NCI-H1436 (cell line): ENCODE measurements around the gene TSPAN9.
"Not testable (repeated sequence)": the region's sequence is repeated elsewhere in the genome, so short reads cannot be mapped to it uniquely, and the experiment has no call there.

Experiments used
- DNase-seq: peaks from one replicate; lab custom pipeline; 2025; lab: John Stamatoyannopoulos, UW

TSPAN9 gene

DNA sequence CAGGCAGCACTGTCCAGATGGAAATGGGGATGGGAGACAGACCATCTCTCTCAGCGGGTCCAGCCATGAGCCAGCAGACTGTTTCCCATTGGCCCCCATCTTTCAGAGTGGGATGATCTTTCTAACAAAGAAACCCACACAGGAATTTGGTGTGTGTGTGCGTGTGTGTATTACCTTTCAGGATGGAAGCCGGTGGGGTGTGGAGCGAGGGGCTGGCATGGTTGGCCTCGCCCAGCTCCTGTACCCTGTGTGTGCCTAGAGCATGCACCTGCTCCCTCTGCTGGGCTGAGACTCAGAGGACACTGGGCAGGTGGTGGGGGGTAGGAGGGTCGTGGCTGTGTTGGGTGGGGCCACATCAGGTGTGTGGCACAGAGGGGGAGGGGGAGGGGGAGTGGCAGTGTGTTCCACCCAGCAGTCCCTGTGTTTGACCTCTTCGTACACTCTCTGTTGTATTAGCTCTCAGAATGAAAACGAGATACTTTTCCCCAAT, 33.0 kb upstream of the TSPAN9 start:
- no peak for DNase-seq

DNA sequence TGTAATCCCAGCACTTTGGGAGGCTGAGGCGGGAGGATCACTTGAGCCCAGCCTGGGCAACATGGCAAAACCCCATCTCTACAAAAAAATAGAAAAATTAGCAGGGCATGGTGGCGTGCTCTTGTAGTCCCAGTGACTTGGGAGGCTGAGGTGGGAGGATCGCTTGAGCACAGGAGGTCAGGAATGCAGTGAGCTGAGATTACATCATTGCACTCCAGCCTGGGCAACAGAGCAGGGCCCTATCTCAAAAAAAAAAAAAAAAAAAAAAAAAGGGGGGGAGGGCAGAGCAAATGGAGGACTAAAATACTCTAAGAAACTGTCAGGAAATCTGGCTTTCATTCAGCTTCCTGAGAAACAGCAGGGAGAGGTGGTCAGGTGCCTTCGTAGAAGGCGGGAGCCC, 31.7 kb upstream of the TSPAN9 start:
- no peak for DNase-seq

DNA sequence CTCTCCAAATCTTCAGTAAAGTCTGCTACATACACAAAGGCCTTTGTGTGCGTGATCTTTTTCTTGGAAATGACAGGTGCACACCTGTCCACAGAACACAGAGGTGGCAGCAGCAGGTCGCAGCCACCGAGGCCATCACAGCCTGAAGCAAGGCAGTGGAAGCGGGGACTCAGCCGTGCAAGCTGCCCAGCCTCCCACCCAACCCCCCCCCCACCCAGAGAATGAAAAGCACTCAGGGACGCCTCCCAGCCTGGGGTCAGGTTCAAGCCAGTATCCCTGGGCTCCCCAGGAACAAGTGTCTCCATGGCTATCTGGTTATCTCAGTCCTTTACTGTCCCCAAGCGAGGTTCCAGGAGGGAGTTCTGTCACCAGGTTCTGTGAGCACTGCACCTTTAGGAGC, 31.2 kb upstream of the TSPAN9 start:
- no peak for DNase-seq

DNA sequence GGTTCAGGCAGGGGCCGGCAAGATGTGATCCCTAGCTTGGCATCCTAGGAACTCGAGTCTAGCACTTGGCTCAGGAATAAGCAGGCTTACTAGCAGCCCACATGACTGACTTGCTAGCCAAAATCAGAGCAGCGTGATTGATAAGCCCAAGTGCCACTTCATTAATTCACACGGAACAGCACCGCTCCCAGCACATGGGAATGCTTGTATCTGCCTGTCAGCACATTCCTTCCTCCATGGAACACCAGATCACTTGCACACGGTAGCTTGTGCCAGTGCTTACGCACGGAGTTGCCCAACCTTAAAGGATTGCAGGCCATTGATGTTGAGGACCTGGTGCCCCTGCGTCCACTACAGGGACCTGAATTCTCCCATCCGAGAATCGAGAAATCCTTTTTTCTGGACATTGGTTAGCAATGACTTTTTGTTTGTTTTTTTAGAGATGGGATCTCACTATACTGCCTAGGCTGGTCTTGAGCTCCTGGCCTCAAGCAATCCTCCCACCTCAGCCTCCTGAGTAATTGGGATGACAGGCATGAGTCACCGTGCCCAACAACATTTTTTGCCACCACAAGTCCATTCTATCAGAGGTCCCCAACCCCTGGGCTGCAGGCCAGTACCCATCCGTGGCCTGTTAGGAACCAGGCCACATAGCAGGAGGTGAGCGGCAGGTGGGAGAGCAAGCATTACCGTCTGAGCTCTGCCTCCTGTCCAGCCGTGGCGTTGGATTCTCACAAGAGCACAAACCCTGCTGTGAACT, 30.6 kb upstream of the TSPAN9 start:
- DNase-seq = no peak

DNA sequence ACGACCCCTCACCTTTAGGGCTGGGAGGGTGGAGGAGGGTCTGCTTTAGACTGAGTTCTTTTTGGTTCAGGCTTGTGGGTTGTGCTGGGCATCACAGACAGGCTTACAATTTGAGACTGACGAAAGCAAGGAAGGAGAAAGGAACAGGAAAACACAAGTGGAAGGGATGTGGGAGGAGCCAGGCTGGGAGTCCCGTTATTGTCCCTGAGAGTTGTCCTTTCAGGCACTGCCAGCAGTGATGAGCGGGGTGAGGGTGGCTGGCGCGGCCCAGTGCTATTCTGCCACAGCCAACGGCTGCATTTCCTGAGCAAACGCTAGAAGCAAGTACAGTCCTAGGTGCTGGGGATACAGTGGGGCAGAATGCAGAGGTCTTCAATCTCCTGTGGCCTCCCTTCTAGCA, 29.2 kb upstream of the TSPAN9 start:
- no peak for DNase-seq

DNA sequence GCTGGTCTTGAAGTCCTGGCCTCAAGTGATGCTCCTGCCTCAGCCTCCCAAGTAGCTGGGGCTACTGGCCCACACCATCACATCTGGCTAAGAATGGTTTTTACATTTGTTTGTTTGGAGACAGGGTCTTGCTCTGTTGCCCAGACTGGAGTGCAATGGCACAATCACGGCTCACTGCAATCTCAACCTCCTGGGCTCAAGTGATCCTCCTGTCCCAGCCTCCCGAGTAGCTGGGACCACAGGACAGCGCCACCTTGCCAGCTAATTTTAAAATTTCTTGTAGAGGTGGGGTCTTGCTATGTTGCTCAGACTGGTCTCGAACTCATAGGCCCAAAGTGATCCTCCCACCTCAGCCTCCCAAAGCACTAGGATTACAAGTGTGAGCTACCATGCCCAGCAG, 28.6 kb upstream of the TSPAN9 start:
- no peak for DNase-seq

DNA sequence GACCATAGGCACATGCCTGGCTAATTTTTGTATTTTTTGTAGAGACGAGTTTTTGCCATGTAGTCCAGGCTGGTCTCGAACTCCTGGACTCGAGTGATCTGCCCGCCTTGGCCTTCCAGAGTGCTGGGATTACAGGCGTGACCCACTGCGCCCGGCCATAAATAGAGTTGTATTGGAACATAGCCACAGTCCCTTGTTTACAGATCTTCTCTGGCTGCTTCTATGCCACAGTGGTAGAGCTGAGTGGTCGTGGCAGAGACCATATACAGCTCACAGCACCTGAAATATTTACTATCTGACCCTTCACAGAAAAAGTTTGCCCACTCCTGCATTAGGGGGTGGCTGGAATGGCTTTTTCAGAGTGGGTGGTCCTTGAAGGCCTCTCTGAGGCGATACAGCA, 28.0 kb upstream of the TSPAN9 start:
- DNase-seq = no peak

DNA sequence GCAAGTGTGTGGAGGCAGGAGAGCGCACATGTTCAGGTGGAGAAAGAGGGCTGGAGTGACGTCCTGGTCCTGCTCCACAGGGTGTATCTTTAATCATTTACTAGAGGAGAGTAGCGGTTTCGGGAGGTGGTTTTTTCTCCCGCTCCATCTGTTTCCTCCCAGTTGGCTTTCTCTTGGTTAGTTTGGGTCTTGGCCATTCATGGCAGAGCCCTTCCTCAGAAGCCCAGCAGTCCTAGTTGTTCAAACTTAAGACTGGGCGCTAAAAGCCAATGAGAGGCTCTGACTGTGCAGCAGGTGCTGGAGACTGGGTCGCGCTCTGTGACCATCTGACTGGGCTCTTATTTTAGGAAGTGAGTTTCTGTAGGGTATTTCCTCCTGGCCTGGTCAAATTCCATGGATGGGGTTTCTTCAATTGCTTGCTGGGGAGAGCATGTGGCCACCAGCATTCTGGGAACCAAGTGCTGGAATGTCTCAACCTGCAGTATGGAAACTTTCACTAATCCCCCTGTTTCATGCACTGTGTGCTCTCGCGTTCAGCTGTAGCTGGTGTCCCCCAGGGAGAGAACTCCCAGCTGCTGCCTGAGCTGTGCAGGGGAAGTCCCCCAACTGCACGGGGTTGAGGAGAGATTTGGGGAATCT, 27.4 kb upstream of the TSPAN9 start:
- no peak for DNase-seq

DNA sequence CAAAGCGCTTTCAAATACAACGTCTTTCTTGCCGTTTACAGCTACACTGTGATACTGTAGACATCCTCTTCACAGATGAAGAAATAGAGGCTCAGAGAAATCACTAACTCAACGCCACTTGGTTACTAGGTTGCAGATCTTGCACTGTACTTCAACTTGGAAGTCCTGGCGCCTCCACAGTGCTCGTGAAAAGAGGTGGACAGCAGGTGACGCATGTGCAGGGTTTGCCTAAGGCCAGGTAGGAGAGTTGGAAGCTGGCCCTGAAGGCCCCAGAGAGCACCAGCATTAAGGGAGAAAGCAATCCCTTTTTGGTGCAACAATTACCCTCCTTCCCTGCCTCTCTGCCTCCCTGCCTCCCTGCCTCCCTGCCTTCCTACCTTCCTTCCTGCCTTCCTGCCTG, 22.8 kb upstream of the TSPAN9 start:
- DNase-seq = no peak

DNA sequence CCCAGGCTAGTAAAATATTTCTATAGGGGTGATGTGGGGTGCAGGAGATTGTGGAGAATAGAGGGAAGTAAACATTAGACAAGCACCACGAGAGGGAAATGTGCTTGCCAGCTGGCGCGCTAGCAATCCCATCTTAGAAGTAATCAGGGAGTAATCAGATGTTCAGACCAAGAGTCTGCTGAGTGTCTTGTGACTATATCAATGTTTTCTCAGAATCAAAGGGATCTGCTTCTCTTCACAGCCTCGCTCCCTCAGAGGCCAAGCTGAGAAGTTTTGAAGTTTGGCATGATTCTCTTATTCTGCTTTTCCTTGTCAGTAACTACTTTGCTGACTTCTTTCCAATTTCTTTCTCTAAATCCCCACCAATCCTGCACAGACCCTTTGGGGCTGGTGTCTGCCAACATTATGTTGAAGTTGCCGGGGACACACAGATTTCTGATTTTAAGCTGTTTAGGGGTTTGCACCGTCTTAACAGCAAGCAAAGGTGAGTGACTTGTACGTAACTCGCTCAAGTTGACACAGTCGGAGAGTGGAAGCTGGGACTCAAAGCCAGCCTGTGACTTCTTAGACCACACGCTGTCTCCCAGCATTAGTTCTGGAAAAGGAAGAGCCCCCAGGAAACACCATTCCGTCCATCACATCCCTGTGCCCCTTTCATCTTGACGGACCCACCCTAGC, 22.0 kb upstream of the TSPAN9 start:
- DNase-seq = no peak

DNA sequence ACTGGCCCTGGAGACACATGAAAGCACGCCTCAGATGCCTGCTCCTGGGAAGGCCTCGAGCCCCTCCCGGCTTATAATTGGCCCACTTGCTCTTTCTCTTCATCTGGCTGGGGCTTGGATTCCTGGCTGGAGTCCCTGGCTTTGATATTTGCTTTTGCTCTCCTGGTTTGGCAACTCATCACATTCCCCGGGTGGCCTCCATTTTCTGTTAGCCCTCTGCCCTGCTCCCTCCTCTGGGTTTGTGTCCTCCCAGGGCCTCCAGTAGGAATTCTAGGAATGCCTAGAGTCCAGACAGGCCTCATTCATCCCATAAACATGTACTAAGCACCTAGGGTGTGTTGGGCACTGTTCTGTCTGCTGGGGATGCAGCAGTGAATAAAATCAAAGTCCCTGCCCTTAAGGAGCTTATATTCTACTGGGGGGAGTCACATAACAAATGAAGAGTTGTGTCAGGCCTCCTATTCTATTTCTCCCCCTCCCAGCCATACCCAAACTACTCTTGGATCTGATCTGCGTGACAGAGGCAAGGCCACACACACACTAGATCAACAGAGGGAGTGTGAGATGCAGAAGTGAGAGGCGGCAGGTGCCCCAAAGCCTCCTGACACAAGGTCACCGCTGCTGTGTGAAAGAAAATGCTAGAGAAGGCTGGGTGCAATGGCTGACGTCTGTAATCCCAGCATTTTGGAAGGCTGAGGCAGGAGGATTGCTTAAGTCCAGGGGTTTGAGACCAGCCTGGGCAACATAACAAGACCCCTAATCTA, 21.3 kb upstream of the TSPAN9 start:
- DNase-seq = no peak

DNA sequence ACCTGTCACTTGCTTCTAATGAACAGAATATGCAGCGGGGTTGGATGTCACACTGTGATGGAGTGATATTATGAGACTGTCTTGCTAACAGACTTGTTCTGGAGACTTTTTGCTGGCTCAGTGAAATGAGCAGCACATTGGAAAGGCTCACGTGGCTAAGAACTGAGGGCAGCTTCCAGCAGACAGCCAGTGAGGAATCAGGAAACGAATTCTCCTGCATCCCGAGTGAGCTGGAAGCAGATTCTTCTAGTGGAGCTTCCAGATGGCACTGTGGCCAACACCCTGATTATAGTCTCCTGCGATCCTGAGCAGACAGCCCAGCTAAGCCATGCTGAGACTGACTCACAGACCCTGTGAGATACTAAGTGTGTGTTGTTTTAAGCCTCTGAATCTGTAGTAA, 16.1 kb upstream of the TSPAN9 start:
- no peak for DNase-seq

DNA sequence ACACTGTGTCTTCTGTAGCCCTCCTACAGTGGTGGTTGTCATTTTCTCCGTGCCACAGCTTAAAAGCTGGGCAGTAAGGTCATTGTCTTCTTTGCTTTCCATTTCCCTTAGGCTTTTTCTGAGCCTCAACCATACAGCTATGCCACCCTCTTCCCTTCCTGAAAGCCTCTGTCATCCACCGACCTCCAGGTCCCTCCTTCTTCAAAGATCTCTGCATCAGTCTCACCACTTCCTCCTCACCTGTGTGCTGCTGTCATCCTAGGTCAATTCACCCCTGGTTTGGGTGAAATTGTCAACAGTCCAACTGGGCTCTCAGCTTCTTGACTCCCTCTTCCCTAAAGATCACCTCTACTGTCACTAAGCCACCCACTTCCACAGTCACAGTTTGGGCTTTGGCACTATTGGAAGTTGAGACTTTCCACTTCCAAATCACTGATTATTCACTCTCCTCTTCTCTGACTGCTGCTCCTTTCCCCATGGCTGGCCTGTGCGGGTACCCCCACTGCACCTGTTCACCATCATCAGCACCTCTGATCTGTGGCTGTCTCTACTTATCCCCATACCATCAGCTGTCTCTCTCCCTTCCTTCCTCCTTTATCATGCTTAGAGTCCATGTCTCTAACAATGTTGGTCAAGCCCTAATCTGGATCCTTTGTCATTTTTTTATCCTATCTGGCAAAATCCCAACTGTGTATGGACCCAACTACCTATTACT, 15.5 kb upstream of the TSPAN9 start:
- DNase-seq = no peak

DNA sequence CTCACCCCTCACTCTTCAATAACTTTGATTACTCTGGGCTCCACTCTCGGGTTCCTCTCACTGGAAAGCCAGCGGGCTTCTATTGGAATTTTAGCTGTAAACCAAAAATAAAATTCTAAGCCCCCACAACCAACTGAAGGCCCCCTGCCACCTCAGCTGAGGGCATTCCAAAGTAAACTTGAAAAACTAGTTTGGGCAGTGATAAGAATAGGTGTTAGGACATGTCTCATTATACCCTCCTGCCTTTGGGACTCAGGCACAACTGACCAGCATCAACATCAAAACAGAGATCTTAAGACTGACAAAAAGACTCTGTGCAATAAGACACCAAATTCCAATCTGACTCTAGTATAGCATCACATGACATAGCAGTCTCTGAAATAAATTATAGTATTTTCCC, 11.9 kb upstream of the TSPAN9 start:
- no peak for DNase-seq

DNA sequence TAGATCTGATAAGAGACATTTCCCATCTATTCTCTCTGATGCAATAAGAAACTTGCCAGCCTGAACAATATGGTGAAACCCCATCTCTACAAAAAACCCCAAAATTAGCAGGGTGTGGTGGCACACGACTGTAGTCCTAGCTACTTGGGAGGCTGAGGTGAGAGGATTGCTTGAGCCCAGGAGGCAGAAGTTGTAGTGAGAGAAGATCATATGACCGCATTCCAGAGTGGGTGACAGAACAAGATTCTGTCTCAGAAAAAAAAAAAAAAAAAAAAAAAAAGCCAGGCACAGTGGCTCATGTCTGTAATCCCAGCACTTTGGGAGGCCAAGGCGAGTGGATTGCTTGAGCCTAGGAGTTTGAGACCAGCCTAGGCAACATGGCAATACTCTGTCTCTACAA, 11.3 kb upstream of the TSPAN9 start:
- DNase-seq = not testable (repeated sequence)

DNA sequence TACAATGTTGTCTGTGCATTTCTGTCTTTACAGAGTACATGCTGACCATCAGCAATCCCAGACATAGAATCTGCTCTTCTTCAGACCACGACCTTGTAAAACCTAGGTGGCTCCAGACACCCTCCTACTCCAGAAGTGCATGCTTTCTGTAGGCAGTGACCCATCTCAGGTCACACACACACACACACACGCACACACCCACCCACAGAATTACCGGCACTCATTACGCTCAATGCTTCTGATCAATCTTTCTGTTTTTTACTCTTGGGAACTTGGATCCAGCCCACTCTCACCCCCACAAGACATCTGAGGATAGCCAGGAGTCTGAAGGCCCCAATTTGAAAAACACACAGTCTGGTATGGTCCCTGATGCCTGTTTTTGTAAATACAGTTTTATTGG, 7.5 kb upstream of the TSPAN9 start:
- no peak for DNase-seq

DNA sequence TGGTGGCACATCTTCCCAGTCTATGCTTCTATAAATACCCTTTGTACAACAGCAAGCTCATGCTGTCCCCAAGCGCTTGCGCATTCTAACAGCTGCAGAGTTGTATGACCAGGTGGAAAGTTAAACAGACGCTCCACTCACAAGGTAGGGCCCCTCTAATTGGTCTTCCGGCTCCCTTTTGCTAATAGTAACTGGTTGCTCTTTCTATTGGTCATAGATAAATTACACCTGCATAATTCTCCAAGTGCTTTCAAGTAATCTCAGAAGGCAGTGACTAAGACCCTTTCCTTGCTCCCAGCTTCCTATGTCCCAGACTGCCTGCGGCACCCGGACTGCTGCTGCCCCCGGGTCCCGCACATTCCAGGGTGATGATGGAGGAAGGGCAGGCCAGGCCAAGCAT, 6.1 kb upstream of the TSPAN9 start:
- DNase-seq = peak; percentile 50

DNA sequence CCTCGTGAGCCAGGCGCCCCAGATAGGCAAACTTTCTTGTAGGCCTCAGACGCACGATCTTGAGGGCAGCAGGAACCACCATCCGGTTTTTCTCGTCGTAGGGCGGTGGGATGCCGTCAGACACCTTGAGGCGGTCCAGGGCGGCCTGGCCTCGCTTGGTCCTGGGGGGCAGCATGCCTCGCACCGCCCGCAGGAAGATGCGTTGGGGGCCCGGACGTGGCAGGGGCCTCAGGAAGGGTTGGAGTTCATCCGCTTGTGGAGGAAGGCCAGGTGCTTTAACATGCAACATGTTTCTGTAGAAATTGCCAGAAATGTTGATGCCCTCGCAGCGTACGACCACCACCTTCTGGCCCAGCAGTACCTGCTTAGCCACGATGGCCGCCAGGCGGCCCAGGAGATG, 5.5 kb upstream of the TSPAN9 start:
- no peak for DNase-seq

DNA sequence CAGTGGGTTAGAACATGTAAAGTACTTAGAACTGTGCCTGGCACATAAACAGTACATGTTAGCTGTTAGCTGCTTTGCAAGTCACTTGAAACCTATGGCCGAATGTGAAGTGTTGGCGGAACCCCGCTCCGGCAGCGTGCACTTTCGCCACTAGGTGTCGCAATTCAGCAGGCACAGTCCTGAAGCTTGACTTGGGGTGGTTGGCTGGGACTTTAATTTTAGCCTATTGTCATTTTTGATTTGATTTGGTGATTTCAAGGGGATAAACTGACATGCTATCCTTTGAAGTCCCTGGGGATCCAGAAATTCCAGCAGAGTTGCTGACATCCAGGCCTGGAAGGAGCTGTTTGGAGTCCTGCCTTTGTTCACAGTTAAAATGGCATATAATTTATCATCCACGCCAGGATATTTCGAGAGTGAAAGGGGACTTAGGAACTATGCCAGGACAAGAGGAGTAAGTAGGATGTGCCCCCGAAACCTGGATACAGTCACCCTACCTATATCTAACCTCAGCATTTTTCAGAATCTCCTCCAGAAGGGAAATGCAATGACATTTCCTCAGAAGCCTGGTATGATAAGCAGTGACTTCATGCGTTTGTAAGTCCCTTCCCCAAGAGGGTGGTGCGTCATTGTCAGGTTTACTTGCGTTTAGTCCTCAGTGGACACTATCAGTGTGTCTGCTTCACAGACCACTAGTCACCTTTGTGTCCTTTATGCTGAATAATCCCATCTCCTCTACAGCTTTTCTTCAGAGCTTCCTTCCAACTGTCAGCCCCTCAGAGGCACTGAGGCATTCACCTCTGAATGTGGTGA, 3.5 kb upstream of the TSPAN9 start:
- peak; percentile 64 for DNase-seq

DNA sequence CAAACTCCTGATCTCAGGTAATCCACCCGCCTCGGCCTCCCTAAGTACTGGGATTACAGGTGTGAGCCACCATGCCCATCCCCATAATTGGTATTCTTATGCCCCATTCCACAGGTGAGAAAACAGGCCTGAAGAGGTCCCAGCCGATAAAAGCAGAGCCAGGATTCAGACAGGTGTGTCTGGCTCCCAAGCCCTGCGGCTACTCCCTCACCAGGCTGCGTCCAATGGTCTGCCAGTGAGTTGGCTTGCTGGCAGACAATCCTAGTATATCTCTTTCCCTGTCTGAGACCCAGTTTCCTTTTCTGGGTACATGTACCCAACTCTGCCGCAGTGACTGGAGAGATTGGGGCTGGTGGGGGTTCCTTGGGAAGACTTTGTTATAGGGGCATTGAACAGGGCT, 1.9 kb upstream of the TSPAN9 start:
- no peak for DNase-seq

DNA sequence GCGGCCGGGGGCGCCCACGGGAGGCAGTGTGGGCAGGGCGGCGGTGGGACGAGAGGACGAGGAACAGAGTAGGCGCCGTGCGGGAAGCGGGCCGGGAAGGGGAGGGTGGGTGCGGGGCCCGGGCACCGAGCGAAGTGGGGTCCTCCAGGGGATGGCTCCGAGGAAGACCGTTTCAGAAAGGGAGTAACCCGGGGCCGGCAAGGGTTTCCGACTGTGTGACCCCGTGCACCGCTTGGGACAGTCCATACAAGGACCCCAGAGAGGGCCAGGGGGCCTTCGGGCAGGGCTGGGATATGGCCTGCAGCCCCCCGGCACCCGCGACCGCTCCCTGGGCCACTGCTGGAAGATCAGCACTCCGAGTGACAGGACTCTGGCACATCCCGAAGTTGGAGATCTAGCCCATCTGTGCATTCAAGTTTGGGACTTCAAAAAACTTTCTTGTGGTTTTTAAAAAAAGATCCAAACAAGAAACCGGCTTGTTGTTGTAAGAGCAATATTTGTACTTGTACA, 448 bp downstream of the TSPAN9 start:
- DNase-seq = no peak
